Measurements from ENCODE around the gene GTF2B.

GRCh38 chr1:88813471-88813870, 77.9 kb downstream of the GTF2B start:
- TF ChIP-seq CTCF (IDR thresholded peaks at IDR 0.05 in 2 of 3, conservative IDR thresholded peaks at IDR 0.05 in 1 of 3; ENCODE audit: borderline replicate concordance in 1 of 3, insufficient read depth in 1 of 3, low read depth in 2 of 3, low read length in 2 of 3) (no peak), YY1 (IDR thresholded peaks at IDR 0.05; ENCODE audit: extremely low read depth, insufficient replicate concordance, low read depth, low read length) (no peak), CEBPB (IDR thresholded peaks at IDR 0.05; ENCODE audit: low read depth) (no peak), POLR2AphosphoS5 (IDR thresholded peaks at IDR 0.05; ENCODE audit: low read depth, low read length) (no peak), POLR2A (IDR thresholded peaks at IDR 0.05; ENCODE audit: borderline replicate concordance, extremely low read depth, insufficient read depth, insufficient read length) (no peak)
- TF ChIP-seq, protein P1, sequence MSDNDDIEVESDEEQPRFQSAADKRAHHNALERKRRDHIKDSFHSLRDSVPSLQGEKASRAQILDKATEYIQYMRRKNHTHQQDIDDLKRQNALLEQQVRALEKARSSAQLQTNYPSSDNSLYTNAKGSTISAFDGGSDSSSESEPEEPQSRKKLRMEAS (IDR thresholded peaks at IDR 0.05): no peak
